NCI-H1694 (cell line): ENCODE data around the gene CREG1.
A peak's percentile ranks its signal among the peaks of the same experiment; 100 is the strongest.
"Not testable (repeated sequence)": the region's sequence is repeated elsewhere in the genome, so short reads cannot be mapped to it uniquely, and the experiment has no call there.

Experiments
- DNase-seq: peaks from one replicate; lab custom pipeline; 2025; lab: John Stamatoyannopoulos, UW

Gene CREG1

GRCh38 chr1:167553136-167554027 lies at the start of gene CREG1:
Gene CREG1 (minus strand): TSS chr1:167553762.
- peak; percentile 89 for DNase-seq

GRCh38 chr1:167602840-167603239 lies 49.3 kb upstream of the CREG1 start:
- DNase-seq = no peak

GRCh38 chr1:167601442-167602383 lies 48.2 kb upstream of the CREG1 start:
- DNase-seq = peak; percentile 71

- peak; percentile 38 for DNase-seq
These were observed 46.5 kb upstream of the CREG1 start for GRCh38 chr1:167599957-167600581.

- peak; percentile 71 for DNase-seq
These were observed 41.3 kb upstream of the CREG1 start for GRCh38 chr1:167594822-167595221.

GRCh38 chr1:167593860-167594259 lies 40.3 kb upstream of the CREG1 start:
- no peak for DNase-seq

- DNase-seq = no peak
These were observed 38.9 kb upstream of the CREG1 start for GRCh38 chr1:167592475-167592874.

GRCh38 chr1:167588361-167588760 lies 34.8 kb upstream of the CREG1 start:
- no peak for DNase-seq

- DNase-seq = no peak
These were observed 34.3 kb upstream of the CREG1 start for GRCh38 chr1:167587872-167588271.

- DNase-seq = no peak
These were observed 33.8 kb upstream of the CREG1 start for GRCh38 chr1:167587342-167587741.

GRCh38 chr1:167584581-167584980 lies 31.0 kb upstream of the CREG1 start:
- no peak for DNase-seq

- no peak for DNase-seq
These were observed 29.2 kb upstream of the CREG1 start for GRCh38 chr1:167582722-167583121.

GRCh38 chr1:167582064-167582463 lies 28.5 kb upstream of the CREG1 start:
- no peak for DNase-seq

GRCh38 chr1:167579986-167580385 lies 26.4 kb upstream of the CREG1 start:
- DNase-seq = no peak

- DNase-seq = no peak
These were observed 25.5 kb upstream of the CREG1 start for GRCh38 chr1:167578939-167579521.

- DNase-seq = no peak
These were observed 22.1 kb upstream of the CREG1 start for GRCh38 chr1:167575649-167576048.

- no peak for DNase-seq
These were observed 19.5 kb upstream of the CREG1 start for GRCh38 chr1:167573035-167573434.

GRCh38 chr1:167570712-167571111 lies 17.1 kb upstream of the CREG1 start:
- DNase-seq = not testable (repeated sequence)

- DNase-seq = no peak
These were observed 14.1 kb upstream of the CREG1 start for GRCh38 chr1:167567663-167568062.

- no peak for DNase-seq
These were observed 13.2 kb upstream of the CREG1 start for GRCh38 chr1:167566766-167567165.

- DNase-seq = no peak
These were observed 12.4 kb upstream of the CREG1 start for GRCh38 chr1:167565922-167566321.
